ENCODE measurements around the gene SYVN1. TPM values are rescaled to one million over a fixed set of nuclear protein-coding genes. Genes with fewer than 3 reads are reported as not detected.

The SYVN1 gene
- total RNA-seq, 4 donors from 2014 or later, result 52.7 to 61.2 (median 56.9) TPM

DNA sequence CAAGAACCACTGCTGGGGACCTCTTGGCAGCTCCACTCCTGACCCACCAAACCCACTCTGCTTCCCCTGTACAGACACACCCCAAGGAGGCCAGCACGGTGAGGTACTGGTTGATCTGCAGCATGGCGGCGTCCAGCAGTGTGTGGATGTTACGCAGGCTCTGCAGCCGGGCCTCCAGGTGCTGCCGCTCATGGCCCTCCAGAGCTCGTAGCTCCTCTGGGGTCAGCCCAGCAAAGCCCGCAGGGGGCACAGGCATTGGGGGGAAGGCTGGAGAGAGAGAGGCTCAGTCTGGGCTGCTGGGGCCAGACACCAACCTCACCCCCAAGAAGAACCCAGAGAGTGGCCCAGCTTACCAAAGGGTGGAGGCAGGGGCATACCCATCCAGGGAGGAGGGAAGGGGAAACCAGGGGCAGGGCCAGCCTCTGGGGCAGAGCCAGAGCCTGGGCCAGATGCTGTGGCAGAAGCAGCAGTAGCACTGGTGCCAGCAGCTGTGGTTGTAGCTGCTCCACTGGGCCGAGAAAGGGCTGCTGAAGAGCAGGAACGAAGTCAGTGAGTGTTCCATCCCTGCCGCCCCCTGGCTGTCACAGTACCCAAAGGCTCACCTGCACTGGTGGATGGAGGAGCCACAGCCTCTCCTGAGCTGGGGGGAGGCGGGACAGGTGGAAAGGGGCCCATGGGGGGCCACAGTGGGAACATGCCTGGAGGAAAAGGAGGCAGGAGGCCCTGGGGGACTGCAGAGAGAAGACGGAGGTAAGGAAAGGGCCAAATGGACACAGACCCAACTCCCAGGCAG is 4.5 kb downstream of the SYVN1 start:
- no peak overlapping the region for H3K27ac ChIP-seq
- TF ChIP-seq POLR2A (IDR thresholded peaks at IDR 0.05), result no peak
- TF ChIP-seq, protein P1, sequence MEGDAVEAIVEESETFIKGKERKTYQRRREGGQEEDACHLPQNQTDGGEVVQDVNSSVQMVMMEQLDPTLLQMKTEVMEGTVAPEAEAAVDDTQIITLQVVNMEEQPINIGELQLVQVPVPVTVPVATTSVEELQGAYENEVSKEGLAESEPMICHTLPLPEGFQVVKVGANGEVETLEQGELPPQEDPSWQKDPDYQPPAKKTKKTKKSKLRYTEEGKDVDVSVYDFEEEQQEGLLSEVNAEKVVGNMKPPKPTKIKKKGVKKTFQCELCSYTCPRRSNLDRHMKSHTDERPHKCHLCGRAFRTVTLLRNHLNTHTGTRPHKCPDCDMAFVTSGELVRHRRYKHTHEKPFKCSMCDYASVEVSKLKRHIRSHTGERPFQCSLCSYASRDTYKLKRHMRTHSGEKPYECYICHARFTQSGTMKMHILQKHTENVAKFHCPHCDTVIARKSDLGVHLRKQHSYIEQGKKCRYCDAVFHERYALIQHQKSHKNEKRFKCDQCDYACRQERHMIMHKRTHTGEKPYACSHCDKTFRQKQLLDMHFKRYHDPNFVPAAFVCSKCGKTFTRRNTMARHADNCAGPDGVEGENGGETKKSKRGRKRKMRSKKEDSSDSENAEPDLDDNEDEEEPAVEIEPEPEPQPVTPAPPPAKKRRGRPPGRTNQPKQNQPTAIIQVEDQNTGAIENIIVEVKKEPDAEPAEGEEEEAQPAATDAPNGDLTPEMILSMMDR (IDR thresholded peaks at IDR 0.05), result no peak
- TF ChIP-seq EP300 (IDR thresholded peaks at IDR 0.05), result no peak
- no peak for TF ChIP-seq POLR2AphosphoS5 (IDR thresholded peaks at IDR 0.05)
- peaks cover 77% of the 10 kb centered on the region for H3K36me3 ChIP-seq

GRCh38 chr11:65128182-65129145 is 5.9 kb downstream of the SYVN1 start:
- TF ChIP-seq POLR2AphosphoS5 (IDR thresholded peaks at IDR 0.05), result no peak
- peak; percentile 55 to 77 for DNase-seq (ENCODE audit: low spot score in 2 of 2)
- H3K27ac ChIP-seq, result no peak overlapping the region
- H3K27me3 ChIP-seq, result no peaks in the 10 kb centered on the region
- 76% methylated on average over 6 of the region's 15 CpGs for WGBS
- no peak overlapping the region for H3K4me3 ChIP-seq
- no peaks in the 10 kb centered on the region for H3K9me3 ChIP-seq
- peaks cover 28% of the 10 kb centered on the region for H3K4me1 ChIP-seq
- H3K36me3 ChIP-seq, result peaks cover 80% of the 10 kb centered on the region

More for the DNA sequence above, 4.5 kb downstream of the SYVN1 start:
- Histone ChIP-seq H3K4me1 (peaks cover 22% of the 10 kb centered on the region), H3K4me3 (no peak overlapping the region), H3K9me3 (no peaks in the 10 kb centered on the region), H3K27me3 (no peaks in the 10 kb centered on the region)
- DNase-seq (ENCODE audit: low spot score in 2 of 2), result peak; percentile 57 to 72
- WGBS, result 83% methylated on average over 12 of the region's 13 CpGs

- Histone ChIP-seq H3K4me1 (peaks cover 28% of the 10 kb centered on the region), H3K36me3 (peaks cover 80% of the 10 kb centered on the region), H3K27ac (no peak overlapping the region), H3K4me3 (no peak overlapping the region), H3K27me3 (no peaks in the 10 kb centered on the region), H3K9me3 (no peaks in the 10 kb centered on the region)
- peak in 1 of 2 donors; percentile 52 for DNase-seq (ENCODE audit: low spot score in 2 of 2)
- TF ChIP-seq EP300 (IDR thresholded peaks at IDR 0.05) (no peak), POLR2A (IDR thresholded peaks at IDR 0.05) (no peak), POLR2AphosphoS5 (IDR thresholded peaks at IDR 0.05) (no peak)
- TF ChIP-seq, protein P1 (IDR thresholded peaks at IDR 0.05), result no peak
- WGBS, result 76% methylated on average over 9 of the region's 12 CpGs
These were observed 6.7 kb downstream of the SYVN1 start for GRCh38 chr11:65127473-65128181.

DNA sequence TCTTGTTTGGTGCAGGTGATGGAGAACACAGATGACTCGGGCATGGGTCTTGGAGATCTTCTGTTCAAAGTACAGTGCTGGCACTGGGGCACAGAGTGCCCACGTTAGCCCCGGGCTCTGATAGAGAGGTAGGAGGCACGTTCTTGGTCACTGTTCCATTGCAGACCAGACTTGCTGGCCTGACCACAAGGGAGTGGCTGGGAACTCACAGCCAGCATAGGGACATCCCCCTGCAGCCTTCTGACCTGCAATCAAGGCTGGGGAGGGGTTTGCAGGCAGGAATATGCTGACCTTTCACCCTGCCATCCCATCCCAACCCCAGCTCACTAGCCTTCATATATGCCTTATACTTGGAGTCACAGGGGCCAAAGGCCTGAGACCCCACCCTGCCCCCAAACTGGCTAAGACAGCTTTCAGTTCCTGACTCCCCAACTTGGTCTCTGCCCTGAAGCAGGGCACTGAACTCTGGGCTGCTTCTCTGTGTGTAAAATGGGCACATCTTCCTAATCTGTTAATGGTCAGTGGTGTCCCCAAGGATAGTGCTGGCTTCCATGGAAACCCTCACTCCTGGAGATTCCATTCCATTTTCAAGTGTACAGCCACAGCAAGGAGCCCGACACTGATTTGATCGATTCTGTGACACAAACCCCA is 7.6 kb downstream of the SYVN1 start:
- no peak for TF ChIP-seq POLR2AphosphoS5 (IDR thresholded peaks at IDR 0.05)
- TF ChIP-seq POLR2A (IDR thresholded peaks at IDR 0.05), result no peak
- TF ChIP-seq, protein P1 (IDR thresholded peaks at IDR 0.05), result no peak
- TF ChIP-seq EP300 (IDR thresholded peaks at IDR 0.05), result no peak
- Histone ChIP-seq H3K27ac (no peak overlapping the region), H3K36me3 (peaks cover 73% of the 10 kb centered on the region), H3K4me1 (peaks cover 25% of the 10 kb centered on the region), H3K9me3 (no peaks in the 10 kb centered on the region), H3K27me3 (no peaks in the 10 kb centered on the region), H3K4me3 (no peak overlapping the region)
- peak in 1 of 2 donors; percentile 46 for DNase-seq (ENCODE audit: low spot score in 2 of 2)
- WGBS, result 71% methylated on average over 3 of the region's 6 CpGs

Data from suprapubic skin (tissue), 4 donors.